DND-41 (cell line): Measurements from ENCODE around the gene KRTAP9-4.

Experiments used
- CTCF ChIP-seq: IDR thresholded peaks from 2 replicates; pipeline ENCODE4 v1.5.1; 2012; ENCODE audit warnings: borderline replicate concordance, low read length, moderate library complexity, mild to moderate bottlenecking; ENCODE audit not compliant: poor library complexity, severe bottlenecking; ENCODE audit errors: extremely low read depth
- EZH2 ChIP-seq: IDR thresholded peaks from 3 replicates; pipeline ENCODE4 v1.6.1; 2012; ENCODE audit warnings: borderline replicate concordance, low read depth, mild to moderate bottlenecking, moderate library complexity, low read length, inconsistent platforms; ENCODE audit not compliant: severe bottlenecking

- TF ChIP-seq CTCF (no peak), EZH2 (no peak)
Observed at GRCh38 chr17:41284546-41284945, 35.1 kb downstream of the KRTAP9-4 start.
